Mesenchymal stem cell (in vitro differentiated cells and primary cell): ENCODE measurements around the gene METTL16.

Experiments used
- DNase-seq: peaks from one replicate; pipeline ENCODE4 v3.0.0-alpha.2; 2013
- H2AFZ ChIP-seq: one replicate; pipeline ENCODE4 v1.6.1; 2013; ENCODE audit warnings: low read depth, mild to moderate bottlenecking, control low read depth, inconsistent platforms, low read length, moderate library complexity
- H2AK5ac ChIP-seq: 2 replicates; pipeline ENCODE4 v1.6.1; 2013; ENCODE audit warnings: low read length, moderate library complexity, mild to moderate bottlenecking, inconsistent platforms; ENCODE audit not compliant: severe bottlenecking
- H2BK120ac ChIP-seq: one replicate; pipeline ENCODE4 v1.6.1; 2013; ENCODE audit warnings: low read depth, mild to moderate bottlenecking, inconsistent platforms, low read length, moderate library complexity
- H2BK12ac ChIP-seq, 2 experiments: one replicate each; pipeline ENCODE4 v1.6.1; 2013; ENCODE audit warnings: inconsistent platforms in 2 of 2, low read length in 2 of 2, mild to moderate bottlenecking in 2 of 2, moderate library complexity in 2 of 2, control low read depth in 1 of 2
- H2BK15ac ChIP-seq: one replicate; pipeline ENCODE4 v1.6.1; 2013; ENCODE audit warnings: mild to moderate bottlenecking, low read depth, inconsistent platforms; ENCODE audit not compliant: poor library complexity, severe bottlenecking
- H2BK5ac ChIP-seq: 2 replicates; pipeline ENCODE4 v1.6.1; 2013; ENCODE audit warnings: low read depth, mild to moderate bottlenecking, low read length, control low read depth, inconsistent platforms; ENCODE audit not compliant: poor library complexity, severe bottlenecking
- H3K14ac ChIP-seq, 2 experiments: one replicate each; pipeline ENCODE4 v1.6.1; 2013; ENCODE audit warnings: inconsistent platforms in 2 of 2, low read length in 2 of 2, control low read depth in 1 of 2, mild to moderate bottlenecking in 1 of 2, moderate library complexity in 1 of 2
- H3K18ac ChIP-seq, 2 experiments: one replicate each; pipeline ENCODE4 v1.6.1; 2013; ENCODE audit warnings: inconsistent platforms in 2 of 2, low read length in 2 of 2, control low read depth in 1 of 2, low read depth in 1 of 2, mild to moderate bottlenecking in 1 of 2
- H3K23ac ChIP-seq, 2 experiments: one replicate each; pipeline ENCODE4 v1.6.1; 2013; ENCODE audit warnings: inconsistent platforms in 2 of 2, low read length in 2 of 2, mild to moderate bottlenecking in 2 of 2, moderate library complexity in 2 of 2, control low read depth in 1 of 2
- H3K27ac ChIP-seq: 2 replicates; pipeline ENCODE4 v1.5.1; 2013; ENCODE audit warnings: mild to moderate bottlenecking, moderate library complexity, low read length, control low read depth, inconsistent platforms; ENCODE audit not compliant: poor library complexity, severe bottlenecking
- H3K27me3 ChIP-seq, 2 experiments: 2 replicates each; pipeline versions ENCODE4 v1.6.1 to v1.7.0; 2013; ENCODE audit warnings: low read length in 2 of 2, mild to moderate bottlenecking in 2 of 2, moderate library complexity in 2 of 2, control low read depth in 1 of 2, inconsistent platforms in 1 of 2; ENCODE audit not compliant: control insufficient read depth in 1 of 2, insufficient read depth in 1 of 2
- H3K36me3 ChIP-seq, 2 experiments: 2 replicates each; pipeline versions ENCODE4 v1.6.1 to v1.7.0; 2013; ENCODE audit warnings: low read length in 2 of 2, control low read depth in 1 of 2, inconsistent platforms in 1 of 2, low read depth in 1 of 2, mild to moderate bottlenecking in 1 of 2; ENCODE audit not compliant: insufficient read depth in 2 of 2, control insufficient read depth in 1 of 2
- H3K4ac ChIP-seq, 2 experiments: one replicate each; pipeline ENCODE4 v1.6.1; 2013; ENCODE audit warnings: inconsistent platforms in 2 of 2, low read length in 2 of 2, mild to moderate bottlenecking in 2 of 2, moderate library complexity in 2 of 2, control low read depth in 1 of 2, low read depth in 1 of 2
- H3K4me1 ChIP-seq: 2 replicates; pipeline ENCODE4 v1.6.1; 2013; ENCODE audit warnings: low read depth, low read length, control low read depth; ENCODE audit not compliant: control insufficient read depth, insufficient read depth
- H3K4me2 ChIP-seq: 2 replicates; pipeline ENCODE4 v1.6.1; 2013; ENCODE audit warnings: low read length, mild to moderate bottlenecking, inconsistent platforms; ENCODE audit not compliant: poor library complexity, severe bottlenecking
- H3K4me3 ChIP-seq, 2 experiments: 2 replicates each; pipeline versions ENCODE4 v1.5.1 to v1.7.0; 2013; ENCODE audit warnings: low read length in 2 of 2, mild to moderate bottlenecking in 2 of 2, control low read depth in 1 of 2, low read depth in 1 of 2; ENCODE audit not compliant: insufficient read depth in 1 of 2
- H3K79me1 ChIP-seq: replicated peaks from 2 replicates; pipeline ENCODE4 v1.6.1; 2013; ENCODE audit warnings: mild to moderate bottlenecking, control low read depth, low read length, inconsistent platforms; ENCODE audit not compliant: poor library complexity, severe bottlenecking
- H3K9ac ChIP-seq: 2 replicates; pipeline ENCODE4 v1.7.0; 2013; ENCODE audit warnings: mild to moderate bottlenecking, low read length, moderate library complexity
- H3K9me3 ChIP-seq: 2 replicates; pipeline ENCODE4 v1.7.0; 2013; ENCODE audit warnings: mild to moderate bottlenecking, low read length; ENCODE audit not compliant: control insufficient read depth
- H4K8ac ChIP-seq: one replicate; pipeline ENCODE4 v1.6.1; 2013; ENCODE audit warnings: inconsistent platforms, mild to moderate bottlenecking, low read length, moderate library complexity
- H4K91ac ChIP-seq: one replicate; pipeline ENCODE4 v1.6.1; 2013; ENCODE audit warnings: mild to moderate bottlenecking, low read length, inconsistent platforms
- WGBS: methylation state at CpG from one replicate; pipeline ENCODE4 v1.1.7; 2013; ENCODE audit warnings: mixed read lengths; 5-methylcytosine and 5-hydroxymethylcytosine counted together

METTL16 gene

DNA sequence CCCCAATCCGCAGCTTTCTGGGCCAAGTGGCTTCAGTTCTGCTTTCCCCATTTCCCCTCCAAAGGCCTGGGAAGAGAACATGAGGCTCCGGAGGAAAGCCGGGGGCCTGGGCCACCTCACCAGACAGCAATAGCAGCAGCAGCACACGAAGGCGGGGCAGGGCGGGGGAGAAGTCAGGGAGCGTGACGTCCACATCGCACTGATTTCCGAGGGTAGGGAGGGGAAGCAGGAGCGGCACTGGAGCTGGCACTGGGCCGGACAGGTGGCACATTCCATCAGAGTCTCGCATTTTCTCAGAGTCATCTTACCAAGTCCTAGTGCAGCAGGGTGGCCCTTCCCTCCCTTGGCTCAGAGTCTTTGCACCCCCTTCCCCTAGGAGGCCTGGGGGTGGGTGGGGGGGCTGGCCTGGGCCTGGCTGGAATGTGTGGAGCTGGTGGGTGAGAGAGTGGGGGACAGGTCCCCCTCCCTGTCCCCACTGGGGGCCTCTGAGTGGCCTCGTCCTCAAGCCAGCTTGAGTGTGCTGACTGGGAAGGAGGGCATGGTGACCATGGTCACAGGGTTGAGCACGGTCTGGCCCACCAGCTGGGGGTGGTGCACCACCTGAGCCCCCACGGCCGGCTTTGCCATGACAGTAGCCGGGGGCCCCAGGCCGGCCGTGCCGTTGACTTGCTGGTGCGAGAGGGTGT is 125.1 kb downstream of the METTL16 start:
- Histone ChIP-seq H2BK120ac (no peak overlapping the region), H3K4ac (no peak overlapping the region), H3K36me3 (peaks cover 55 to 67% of the 10 kb centered on the region in 2 experiments), H2AFZ (no peak overlapping the region), H3K14ac (no peak overlapping the region), H3K79me1 (peaks cover 31% of the 10 kb centered on the region), H3K4me3 (no peak overlapping the region), H2AK5ac (no peak overlapping the region), H2BK12ac (no peak overlapping the region), H3K4me1 (peaks cover 4% of the 10 kb centered on the region), H2BK15ac (no peak overlapping the region), H3K4me2 (no peak overlapping the region), H3K9me3 (no peaks in the 10 kb centered on the region), H3K23ac (no peak overlapping the region), H3K27me3 (no peaks in the 10 kb centered on the region), H4K8ac (no peak overlapping the region), H3K27ac (no peak overlapping the region), H2BK5ac (no peak overlapping the region), H3K18ac (no peak overlapping the region), H3K9ac (no peak overlapping the region), H4K91ac (peak overlapping the region; percentile 78)
- DNase-seq = no peak
- WGBS = 91% methylated on average over 19 of the region's 22 CpGs

GRCh38 chr17:2385240-2386210 is 126.2 kb downstream of the METTL16 start:
- H3K4me3 ChIP-seq = no peak overlapping the region
- H2BK12ac ChIP-seq = peak overlapping the region in 1 of 2 experiments; percentile 47
- H4K91ac ChIP-seq = no peak overlapping the region
- H3K79me1 ChIP-seq = peaks cover 24% of the 10 kb centered on the region
- H3K36me3 ChIP-seq = peaks cover 60 to 75% of the 10 kb centered on the region in 2 experiments
- H3K4ac ChIP-seq = no peak overlapping the region
- H4K8ac ChIP-seq = no peak overlapping the region
- no peak overlapping the region for H2BK15ac ChIP-seq
- WGBS = 54% methylated on average over 17 of the region's 18 CpGs
- H3K18ac ChIP-seq = no peak overlapping the region
- peaks cover 4% of the 10 kb centered on the region for H3K4me1 ChIP-seq
- no peak for DNase-seq
- no peak overlapping the region for H3K9ac ChIP-seq
- H3K14ac ChIP-seq = no peak overlapping the region
- no peak overlapping the region for H2AK5ac ChIP-seq
- H3K27ac ChIP-seq = no peak overlapping the region
- H2AFZ ChIP-seq = no peak overlapping the region
- no peaks in the 10 kb centered on the region for H3K27me3 ChIP-seq
- H3K4me2 ChIP-seq = no peak overlapping the region
- no peak overlapping the region for H2BK5ac ChIP-seq
- no peak overlapping the region for H3K23ac ChIP-seq
- H3K9me3 ChIP-seq = no peaks in the 10 kb centered on the region
- no peak overlapping the region for H2BK120ac ChIP-seq

DNA sequence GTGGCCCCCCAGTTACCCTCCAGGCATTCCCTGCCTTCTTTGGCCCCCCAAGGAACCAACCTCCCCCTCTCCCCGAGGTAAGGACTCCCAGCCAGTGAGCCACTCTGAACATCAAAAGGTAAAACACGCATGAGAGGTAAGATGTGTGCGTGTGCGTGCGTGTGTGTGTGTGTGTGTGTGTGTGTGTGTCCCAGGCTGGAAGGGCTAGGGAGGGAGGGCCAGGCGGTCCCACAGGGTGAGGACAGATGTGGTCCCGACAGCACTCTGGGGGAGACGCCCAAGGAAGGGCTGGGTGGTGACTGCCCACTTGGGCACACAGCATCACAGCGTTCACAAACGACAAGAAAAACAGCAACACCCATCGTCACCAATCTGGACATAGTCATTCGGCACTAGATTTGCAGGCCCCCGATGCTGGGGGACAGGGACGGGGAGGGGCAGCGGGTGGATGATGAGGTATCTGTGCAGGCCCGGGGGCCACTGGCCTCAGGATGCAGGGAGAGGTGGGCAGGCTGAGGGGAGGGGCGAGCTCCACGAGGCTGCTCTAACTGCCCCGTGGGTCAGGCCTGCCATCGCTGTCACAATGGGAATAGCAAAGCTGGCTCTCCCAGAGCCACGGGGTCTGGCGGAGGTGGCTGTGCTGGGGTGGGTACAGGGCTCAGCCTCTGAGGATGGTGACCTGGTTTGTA is 127.1 kb downstream of the METTL16 start:
- peaks cover 12% of the 10 kb centered on the region for H3K4me1 ChIP-seq
- peak overlapping the region; percentile 52 for H4K91ac ChIP-seq
- peak overlapping the region in 1 of 2 experiments; percentile 84 for H3K18ac ChIP-seq
- H2BK12ac ChIP-seq = no peak overlapping the region
- H3K4me2 ChIP-seq = no peak overlapping the region
- no peak overlapping the region for H2BK120ac ChIP-seq
- no peak overlapping the region for H3K9ac ChIP-seq
- no peak overlapping the region for H3K4ac ChIP-seq
- DNase-seq = no peak
- no peak overlapping the region for H2BK5ac ChIP-seq
- H3K27ac ChIP-seq = no peak overlapping the region
- H2AFZ ChIP-seq = no peak overlapping the region
- H3K79me1 ChIP-seq = peaks cover 14% of the 10 kb centered on the region
- 84% methylated on average over 19 of the region's 22 CpGs for WGBS
- no peak overlapping the region for H3K4me3 ChIP-seq
- no peaks in the 10 kb centered on the region for H3K9me3 ChIP-seq
- no peak overlapping the region for H2AK5ac ChIP-seq
- no peak overlapping the region for H4K8ac ChIP-seq
- H2BK15ac ChIP-seq = peak overlapping the region; percentile 68
- H3K14ac ChIP-seq = peak overlapping the region in 1 of 2 experiments; percentile 53
- peaks cover 68 to 75% of the 10 kb centered on the region in 2 experiments for H3K36me3 ChIP-seq
- no peak overlapping the region for H3K23ac ChIP-seq
- no peaks in the 10 kb centered on the region for H3K27me3 ChIP-seq
